ENCODE data around the gene GSTK1.

- TF ChIP-seq EZH2 (IDR thresholded peaks at IDR 0.05; ENCODE audit: insufficient read depth, poor library complexity, severe bottlenecking): no peak
- TF ChIP-seq EZH2phosphoT487 (IDR thresholded peaks at IDR 0.05; ENCODE audit: insufficient read depth, low read depth): no peak
Measured at GRCh38 chr7:143237366-143237765, 25.9 kb upstream of the GSTK1 start.
